Activated CD4-positive, alpha-beta T cell treated with anti-CD3 and anti-CD28 coated beads, Interleukin-2, amount 50 U/mL, for 4 hours (primary cell): ENCODE data around the gene ATF5.

Experiments
- DNase-seq, 2 experiments: peaks; one replicate each; pipeline ENCODE4 v3.0.0-alpha.2; 2020

The ATF5 gene

GRCh38 chr19:49894879-49895565 is 34.0 kb upstream of the ATF5 start:
- DNase-seq, result no peak

GRCh38 chr19:49895566-49896297 is 33.3 kb upstream of the ATF5 start:
- no peak for DNase-seq

- DNase-seq, result peak; percentile 50 to 57
These were observed 32.0 kb upstream of the ATF5 start, which contains the start of gene IL4I1 for GRCh38 chr19:49896863-49897621. IL4I1 (minus strand) TSS chr19:49896887; CDS start chr19:49896160, 727 bp downstream.

- DNase-seq, result no peak
These were observed 24.9 kb upstream of the ATF5 start for GRCh38 chr19:49904136-49904535.

- no peak for DNase-seq
These were observed 22.0 kb upstream of the ATF5 start for GRCh38 chr19:49906879-49907564.

- DNase-seq, result no peak
These were observed 21.1 kb upstream of the ATF5 start for GRCh38 chr19:49907745-49908446.

- DNase-seq, result no peak
These were observed 20.3 kb upstream of the ATF5 start for GRCh38 chr19:49908480-49909420.

GRCh38 chr19:49910179-49910578 is 18.8 kb upstream of the ATF5 start:
- DNase-seq, result no peak

- no peak for DNase-seq
These were observed 17.4 kb upstream of the ATF5 start for GRCh38 chr19:49911381-49912145.

- DNase-seq, result no peak
These were observed 15.9 kb upstream of the ATF5 start for GRCh38 chr19:49912965-49913685.

- DNase-seq, result no peak
These were observed 15.3 kb upstream of the ATF5 start for GRCh38 chr19:49913720-49914119.

- DNase-seq, result no peak
These were observed 13.7 kb upstream of the ATF5 start for GRCh38 chr19:49915271-49915670.

GRCh38 chr19:49916839-49917733 is 11.9 kb upstream of the ATF5 start:
- no peak for DNase-seq

GRCh38 chr19:49918089-49918488 is 10.9 kb upstream of the ATF5 start:
- no peak for DNase-seq

GRCh38 chr19:49920624-49921363 is 8.2 kb upstream of the ATF5 start:
- no peak for DNase-seq

- DNase-seq, result no peak
These were observed 6.9 kb upstream of the ATF5 start for GRCh38 chr19:49921871-49922795.
